ENCODE measurements around the gene TMEM98. TPM values are rescaled to one million over a fixed set of nuclear protein-coding genes. Genes with fewer than 3 reads are reported as not detected.

The TMEM98 gene
- total and polyA plus RNA-seq, 2 of the 8 experiments (the other 6 are each of a cell fraction or from before 2014, with no cell fraction given) = 86.1 to 232 TPM

GRCh38 chr17:32878211-32878610 lies 49.7 kb upstream of the TMEM98 start:
- Histone ChIP-seq H2BK12ac (ENCODE audit: low read depth, low read length) (no peak overlapping the region; the same call in 1 of the 2 replicates), H3K9ac (replicated peaks in 1 of 4; ENCODE audit: extremely low read depth in 1 of 4, low read depth in 3 of 4, low read length in 3 of 4) (no peak overlapping the region; a peak in 1 of 7 replicates), H2BK15ac (ENCODE audit: low read length) (no peak overlapping the region), H3K4me3 (ENCODE audit: extremely low read depth in 1 of 4, insufficient read depth in 2 of 4, low read depth in 3 of 4, low read length in 4 of 4) (no peak overlapping the region), H2BK20ac (ENCODE audit: low read length) (no peak overlapping the region), H3K4me1 (replicated peaks in 1 of 4; ENCODE audit: control insufficient read depth in 3 of 4, insufficient read depth in 4 of 4, low read length in 3 of 4) (no peaks in the 10 kb centered on the region; a peak in 1 of 7 replicates), H3K56ac (replicated peaks; ENCODE audit: insufficient read length, low read depth, low read length) (no peak overlapping the region), H3K18ac (ENCODE audit: extremely low read depth, low read length) (no peak overlapping the region), H3K27ac (ENCODE audit: low read depth, low read length) (no peak overlapping the region), H3K79me2 (ENCODE audit: control insufficient read depth in 1 of 2, insufficient read depth in 2 of 2, low read length in 2 of 2) (peaks cover 0 to 20% of the 10 kb centered on the region in 2 experiments; a peak in 3 of 4 replicates), H2BK120ac (replicated peaks; ENCODE audit: low read depth, low read length) (no peak overlapping the region), H2BK5ac (ENCODE audit: low read depth, low read length) (no peak overlapping the region), H3K27me3 (replicated peaks in 1 of 4; ENCODE audit: control insufficient read depth in 3 of 4, extremely low read depth in 1 of 4, insufficient read depth in 3 of 4, low read length in 3 of 4) (no peaks in the 10 kb centered on the region), H4K20me1 (replicated peaks in 1 of 2; ENCODE audit: control insufficient read depth in 1 of 2, insufficient read depth in 2 of 2, low read length in 2 of 2) (peaks cover 0 to 4% of the 10 kb centered on the region in 2 experiments), H3K4ac (replicated peaks; ENCODE audit: insufficient read length, low read depth, low read length) (no peak overlapping the region), H2AK5ac (ENCODE audit: low read depth, low read length) (no peak overlapping the region), H4K91ac (replicated peaks; ENCODE audit: insufficient read length, low read length) (no peak overlapping the region), H3K36me3 (ENCODE audit: control insufficient read depth in 2 of 4, insufficient read depth in 4 of 4, low read length in 3 of 4) (no peaks in the 10 kb centered on the region), H3K23me2 (ENCODE audit: low read depth, low read length) (no peaks in the 10 kb centered on the region; the same call in none of the 2 replicates), H4K5ac (ENCODE audit: insufficient read length, low read depth, low read length) (no peak overlapping the region), H3K23ac (ENCODE audit: insufficient read length) (no peak overlapping the region), H3K14ac (ENCODE audit: insufficient read length) (no peak overlapping the region), H3K79me1 (ENCODE audit: low read depth, low read length) (peaks cover 5% of the 10 kb centered on the region; the same call in 1 of the 2 replicates), H3K9me3 (ENCODE audit: insufficient read depth in 2 of 2, low read depth in 1 of 2, low read length in 1 of 2) (no peaks in the 10 kb centered on the region), H4K8ac (ENCODE audit: extremely low read depth, insufficient read depth, low read length) (no peak overlapping the region), H2AFZ (ENCODE audit: low read length) (no peak overlapping the region), H3K4me2 (ENCODE audit: insufficient read depth in 1 of 2, low read depth in 2 of 2, low read length in 2 of 2) (no peak overlapping the region; a peak in 1 of 4 replicates)
- CTCF ChIA-PET (ENCODE audit: partially characterized antibody) = interaction anchor here (0.7 to 6.1 kb wide), 27 partner anchors 8 to 290 kb away, joined by 3 to 77 read pairs (median 5); partner anchors contain the start of gene TMEM98
- TF ChIP-seq SP1 (IDR thresholded peaks at IDR 0.05; ENCODE audit: low read depth, low read length) (no peak), SP2 (IDR thresholded peaks at IDR 0.05; ENCODE audit: low read length) (no peak), KDM5A (IDR thresholded peaks at IDR 0.05; ENCODE audit: low read length) (no peak), CHD1 (IDR thresholded peaks at IDR 0.05; ENCODE audit: low read depth, low read length) (no peak), CTBP2 (IDR thresholded peaks at IDR 0.05; ENCODE audit: borderline replicate concordance, insufficient read depth, insufficient read length, low read length) (no peak), KDM1A (IDR thresholded peaks at IDR 0.05; ENCODE audit: borderline replicate concordance, low read length) (no peak), KDM4A (IDR thresholded peaks at IDR 0.05; ENCODE audit: low read depth, low read length, severe bottlenecking) (no peak), HDAC6 (IDR thresholded peaks at IDR 0.05; ENCODE audit: low read depth, low read length) (no peak), CBX8 (IDR thresholded peaks at IDR 0.05; ENCODE audit: borderline replicate concordance, low read depth, low read length) (no peak), GTF2F1 (IDR thresholded peaks at IDR 0.05; ENCODE audit: borderline replicate concordance, low read depth, low read length) (no peak), TAF7 (optimal IDR thresholded peaks at IDR 0.05; ENCODE audit: borderline replicate concordance, low read depth, low read length) (no peak)
- DNase-seq (ENCODE audit: low read depth in 1 of 2, low spot score in 2 of 2) (no peak), FAIRE-seq (no peak)
- POLR2A ChIA-PET (ENCODE audit: partially characterized antibody) = interaction anchor here (1.1 kb wide), 1 partner anchor 60 kb away, joined by 3 read pairs; no protein-coding TSS in a partner anchor
- WGBS, 2 experiments (ENCODE audit: extremely low coverage in 1 of 2, insufficient coverage in 1 of 2, insufficient read length in 1 of 2, insufficient replicate concordance in 2 of 2, low coverage in 1 of 2, low lambda C conversion rate in 2 of 2, missing lambda C conversion rate in 1 of 2) = 92% methylated on average over 3 of the region's 3 CpGs; no CpG with 5 or more reads in 1 of the 2 experiments
